T-helper 1 cell treated with Interleukin-12 subunit alpha and Interleukin-12 subunit beta and Interleukin-4 antibody, amounts not matched to agents 30 ng/mL and 1 ng/mL, for 36 hours (primary cell): Measurements from ENCODE around the gene LARGE1. TPM values are rescaled to one million over a fixed set of nuclear protein-coding genes. Genes with fewer than 3 reads are reported as not detected.

Experiments used
- intact Hi-C: fragments of 100-400 bp; cut with micrococcal nuclease; formaldehyde crosslinking; loops from one replicate; pipeline ENCODE4 v1.15.1; 2024
- total RNA-seq: library from RNA; stranded (reverse); gene quantifications from 2 replicates; pipeline ENCODE4 v1.2.3, GENCODE V29; 2022

LARGE1 gene
- total RNA-seq, 1 donor from 2014 or later: 0.32 TPM

- intact Hi-C loops: no loop called here
These were observed 592.9 kb downstream of the LARGE1 start for GRCh38 chr22:33327348-33327860.

GRCh38 chr22:33326540-33327295 lies 593.6 kb downstream of the LARGE1 start:
- intact Hi-C loops: no loop called here

DNA sequence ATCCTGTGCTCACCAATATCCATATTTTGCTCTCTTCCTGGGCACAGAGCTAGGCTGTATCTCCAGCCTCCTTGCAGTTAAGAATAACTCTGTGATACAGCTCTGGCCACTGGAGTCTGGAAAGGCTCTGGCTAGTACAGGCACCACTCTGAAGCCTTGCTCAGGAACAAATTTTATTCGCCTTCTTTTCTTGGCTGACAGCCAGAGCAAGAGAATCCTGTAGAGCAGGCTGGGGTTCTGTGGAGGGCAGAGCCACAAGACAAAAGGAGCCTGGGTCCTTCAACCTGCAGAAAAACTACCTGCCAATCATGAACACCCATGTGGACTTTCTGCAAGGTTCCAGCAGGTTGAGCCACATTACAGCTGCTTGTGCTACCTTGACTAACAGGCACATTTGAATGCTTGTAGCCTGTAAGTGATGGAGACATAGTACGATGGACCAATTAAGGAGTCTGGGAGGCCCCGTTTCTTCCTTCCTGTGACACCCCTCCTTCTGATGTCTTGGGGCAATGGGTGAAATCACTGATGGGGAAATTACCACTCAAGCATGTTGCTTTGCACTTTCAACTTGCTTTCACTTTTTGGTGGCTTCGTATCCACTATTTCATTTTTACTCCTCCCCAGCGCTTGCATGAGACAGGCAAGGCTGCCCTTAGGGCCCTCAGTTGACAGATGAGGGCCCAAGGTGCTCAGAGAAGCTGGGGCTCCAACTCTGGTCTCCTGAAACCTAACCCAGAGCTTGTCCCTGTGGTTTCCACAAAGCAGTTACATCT lies 594.9 kb downstream of the LARGE1 start:
- intact Hi-C loops: no loop called here

DNA sequence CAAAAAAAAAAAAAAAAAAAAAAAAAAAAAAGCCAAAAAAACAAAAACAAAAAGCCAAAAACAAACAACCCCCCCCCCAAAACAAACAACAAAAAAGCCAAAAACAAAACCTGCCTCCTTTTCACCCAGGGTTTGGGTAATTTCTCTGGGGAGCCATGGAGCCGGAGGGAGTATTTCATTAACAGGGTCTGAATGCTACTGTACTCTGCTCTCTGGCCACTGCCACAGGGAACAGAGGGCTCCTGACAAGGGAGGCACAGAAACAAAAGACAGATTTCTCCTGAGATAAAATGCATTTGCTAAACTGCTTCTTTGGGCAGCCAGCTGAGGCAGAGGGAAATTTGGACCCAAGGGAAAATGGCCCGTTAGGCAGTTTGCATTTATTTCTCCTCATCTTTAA lies 596.0 kb downstream of the LARGE1 start:
- intact Hi-C loops: no loop called here

GRCh38 chr22:33321466-33321865 lies 598.8 kb downstream of the LARGE1 start:
- intact Hi-C loops: no loop called here

- intact Hi-C loops: no loop called here
These were observed 604.3 kb downstream of the LARGE1 start for GRCh38 chr22:33315954-33316353.

- intact Hi-C loops: no loop called here
These were observed 605.2 kb downstream of the LARGE1 start for GRCh38 chr22:33315117-33315516.

- intact Hi-C loops: no loop called here
These were observed 606.0 kb downstream of the LARGE1 start for GRCh38 chr22:33314316-33314715.

- intact Hi-C loops: loop anchor here (5.0 to 10.0 kb wide), 2 partner anchors 622 to 804 kb away; partner anchors contain the start of gene LARGE1
These were observed 617.2 kb downstream of the LARGE1 start for GRCh38 chr22:33303099-33303498.

- intact Hi-C loops: loop anchor here (5.0 to 10.0 kb wide), 2 partner anchors 622 to 805 kb away; partner anchors contain the start of gene LARGE1
These were observed 617.7 kb downstream of the LARGE1 start for GRCh38 chr22:33302549-33302948.

DNA sequence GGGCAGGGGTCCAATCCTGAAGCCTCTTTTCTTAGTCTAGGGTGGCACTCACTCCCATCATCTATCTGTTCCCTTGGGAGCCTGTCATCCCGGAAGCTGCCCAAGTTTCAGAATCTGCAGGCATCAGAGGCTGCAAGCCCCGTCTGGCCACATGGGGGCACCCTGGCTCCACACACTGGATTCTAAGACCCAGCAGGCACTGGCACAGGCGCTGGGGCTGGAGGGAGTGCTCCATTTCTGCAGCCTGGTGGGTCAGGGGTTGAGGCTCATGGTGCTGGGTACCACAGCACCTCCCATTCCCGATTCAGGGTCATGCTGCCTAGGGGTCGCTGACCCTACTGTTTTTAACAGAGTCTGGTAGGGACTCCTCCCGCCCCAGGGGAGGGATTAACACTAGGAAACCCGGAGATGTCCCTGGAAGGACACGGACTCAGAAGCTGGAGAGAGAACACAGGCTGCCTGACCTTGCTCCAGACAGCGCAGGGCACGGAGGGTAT lies 618.2 kb downstream of the LARGE1 start:
- intact Hi-C loops: loop anchor here (5.0 to 10.0 kb wide), 2 partner anchors 623 to 805 kb away; partner anchors contain the start of gene LARGE1

DNA sequence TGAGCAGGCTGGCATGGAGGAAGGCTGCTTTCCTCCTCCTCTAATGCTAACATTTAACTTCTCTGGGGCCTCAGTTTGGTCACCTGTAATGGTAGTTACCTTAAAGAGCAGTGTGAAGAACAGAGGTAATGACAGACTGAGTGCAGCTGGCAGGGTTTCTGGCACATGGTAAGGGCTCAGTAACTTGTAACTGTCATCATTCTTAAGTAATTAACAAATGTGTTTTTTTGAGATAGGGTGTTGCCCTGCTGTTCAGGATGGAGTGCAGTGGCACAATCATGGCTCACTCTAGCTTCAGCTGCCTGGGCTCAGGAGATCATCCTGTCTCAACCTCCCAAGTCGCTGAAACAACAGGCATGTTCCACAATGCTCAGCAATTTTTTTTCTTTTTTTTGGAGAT lies 620.1 kb downstream of the LARGE1 start:
- intact Hi-C loops: loop anchor here (5.0 to 10.0 kb wide), 2 partner anchors 625 to 807 kb away; partner anchors contain the start of gene LARGE1

- intact Hi-C loops: no loop called here
These were observed 620.9 kb downstream of the LARGE1 start for GRCh38 chr22:33299245-33299956.

DNA sequence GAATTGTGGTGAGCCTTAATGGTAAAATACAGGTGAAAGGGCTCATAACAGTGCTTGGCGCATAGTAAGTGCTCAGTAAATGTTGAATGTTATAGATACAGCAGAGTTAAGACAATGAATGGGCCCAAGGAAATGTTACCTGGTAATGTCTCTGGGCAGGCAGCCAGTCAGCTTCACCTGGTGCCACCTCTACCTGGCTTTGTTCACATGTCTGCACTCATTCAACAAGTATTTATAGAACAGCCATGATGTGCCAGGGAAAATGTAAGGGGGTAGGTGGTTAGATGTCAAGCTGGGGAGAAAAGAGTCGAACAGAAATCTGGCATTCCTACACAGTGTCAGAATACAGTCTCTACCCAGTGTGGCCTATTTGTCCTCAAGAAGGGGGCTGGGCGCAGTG lies 623.3 kb downstream of the LARGE1 start:
- intact Hi-C loops: no loop called here

DNA sequence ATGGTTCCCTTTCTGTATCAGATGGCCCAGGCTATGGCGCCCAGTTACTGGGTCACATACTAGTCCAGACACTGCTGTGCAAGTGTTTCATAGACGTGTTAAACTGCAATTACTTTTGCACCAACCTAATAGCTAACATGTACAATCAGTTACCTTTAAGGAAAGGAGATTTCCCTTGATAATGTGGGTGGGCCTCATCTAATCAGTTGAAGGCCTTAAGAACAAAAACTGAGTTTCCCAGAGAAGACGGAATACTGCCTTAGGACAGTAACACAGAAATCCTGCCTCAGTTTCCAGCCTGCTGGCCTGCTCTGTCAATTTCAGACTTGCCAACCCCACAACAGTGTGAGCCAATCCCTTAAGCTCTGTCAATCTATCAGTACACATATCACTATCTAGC lies 632.2 kb downstream of the LARGE1 start:
- intact Hi-C loops: no loop called here

DNA sequence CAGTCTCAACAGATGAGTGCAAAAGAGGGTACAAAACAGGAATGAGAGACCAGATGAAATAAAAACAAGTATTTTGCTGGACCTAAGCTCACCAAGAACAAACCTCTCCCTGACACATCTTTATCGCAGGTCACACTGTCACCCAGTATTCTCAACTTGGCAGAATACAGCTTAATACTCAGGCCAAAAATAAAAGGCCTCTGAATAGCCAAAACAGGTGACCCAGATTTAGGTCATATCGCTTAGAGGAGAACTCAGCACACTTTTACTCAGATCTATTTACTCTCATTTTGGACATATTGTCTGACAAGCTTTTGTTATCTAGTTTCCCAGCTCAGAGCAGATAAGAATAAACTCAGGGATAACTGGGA lies 645.2 kb downstream of the LARGE1 start:
- intact Hi-C loops: no loop called here

- intact Hi-C loops: no loop called here
These were observed 645.8 kb downstream of the LARGE1 start for GRCh38 chr22:33274214-33275072.

GRCh38 chr22:33272871-33273270 lies 647.4 kb downstream of the LARGE1 start:
- intact Hi-C loops: no loop called here

- intact Hi-C loops: no loop called here
These were observed 648.1 kb downstream of the LARGE1 start for GRCh38 chr22:33272180-33272579.

GRCh38 chr22:33271390-33272161 lies 648.7 kb downstream of the LARGE1 start:
- intact Hi-C loops: no loop called here
